Lung (tissue), 12 donors: ENCODE results near the gene PAXIP1. TPM values are rescaled to one million over a fixed set of nuclear protein-coding genes. Genes with fewer than 3 reads are reported as not detected.

Experiments
- ATAC-seq: fragments of 200-7000 bp; cut with Tn5 transposase; one replicate; pipeline ENCODE4 v1.9.1; 2020; ENCODE audit warnings: moderate number of reproducible peaks; ENCODE audit not compliant: insufficient read depth, low FRiP score
- DNase-seq, 3 donors: peaks; one replicate each; pipeline ENCODE4 v3.0.0-alpha.2; 2013 to 2017
- H3K27ac ChIP-seq, 2 donors: one replicate each; pipeline ENCODE4 v1.5.1; 2013; ENCODE audit warnings: mild to moderate bottlenecking in 2 of 2, moderate library complexity in 2 of 2, control low read depth in 1 of 2, inconsistent platforms in 1 of 2, low read depth in 1 of 2, low read length in 1 of 2
- H3K27me3 ChIP-seq, 3 donors: one replicate each; pipeline ENCODE4 v1.5.1; 2013; ENCODE audit warnings: low read length in 2 of 3; ENCODE audit not compliant: control insufficient read depth in 3 of 3, insufficient read depth in 3 of 3
- H3K36me3 ChIP-seq, 4 donors: one replicate each; pipeline ENCODE4 v1.5.1; 2013; ENCODE audit warnings: low read length in 4 of 4, mild to moderate bottlenecking in 1 of 4, moderate library complexity in 1 of 4; ENCODE audit not compliant: control insufficient read depth in 4 of 4, insufficient read depth in 4 of 4
- H3K4me1 ChIP-seq, 5 donors: one replicate each; pipeline ENCODE4 v1.5.1; 2013; ENCODE audit warnings: low read length in 5 of 5, mild to moderate bottlenecking in 2 of 5, moderate library complexity in 1 of 5; ENCODE audit not compliant: control insufficient read depth in 5 of 5, insufficient read depth in 5 of 5
- H3K4me3 ChIP-seq: one replicate; pipeline ENCODE4 v1.5.1; 2013; ENCODE audit warnings: mild to moderate bottlenecking, control low read depth, moderate library complexity
- H3K9ac ChIP-seq, 2 donors: one replicate each; pipeline ENCODE4 v1.5.1; 2013; ENCODE audit warnings: low read length in 2 of 2, control low read depth in 1 of 2; ENCODE audit not compliant: insufficient read depth in 1 of 2
- H3K9me3 ChIP-seq, 4 donors: one replicate each; pipeline ENCODE4 v1.5.1; 2013; ENCODE audit warnings: low read length in 3 of 4, mild to moderate bottlenecking in 1 of 4, moderate library complexity in 1 of 4; ENCODE audit not compliant: control insufficient read depth in 4 of 4, insufficient read depth in 3 of 4
- CTCF ChIP-seq: IDR thresholded peaks from 2 replicates; pipeline ENCODE4 v1.5.1; 2012; ENCODE audit warnings: mild to moderate bottlenecking; ENCODE audit errors: control extremely low read depth, extremely low read depth
- WGBS, 2 donors: extraction: QIAGEN DNeasy Blood & Tissue Kit; methylation state at CpG; one replicate each; pipeline ENCODE4 v1.1.7; 2013; 5-methylcytosine and 5-hydroxymethylcytosine counted together
- polyA plus RNA-seq, 2 donors: library from polyadenylated mRNA; stranded (reverse); fragments of 200-250 nt; gene quantifications; one replicate each; pipeline ENCODE4 v1.2.1, GENCODE V29; 2013
- total RNA-seq, 2 donors: library from RNA; depleted of rRNA in 1 of 2; stranded (reverse); fragments of >200 nt in 1 of 2; gene quantifications; one replicate each; pipeline ENCODE4 v1.2.1, GENCODE V29; 2014 to 2021
- donor health status: control.
- donor health status: control.
- donor health status: Bipolar disorder and iron deficiency.
- donor health status: healthy.
- donor health status: DM: yes; HTN: yes; CAD: no.

Gene PAXIP1
- total and polyA plus RNA-seq, 4 donors, result 4.7 to 15.3 (median 7.5) TPM

GRCh38 chr7:154967401-154967955 is 35.4 kb downstream of the PAXIP1 start:
- Histone ChIP-seq H3K27ac (no peak overlapping the region), H3K4me3 (no peak overlapping the region), H3K27me3 (no peaks in the 10 kb centered on the region), H3K36me3 (peaks cover 10 to 35% (median 22%) of the 10 kb centered on the region in 4 donors), H3K4me1 (no peaks in the 10 kb centered on the region), H3K9ac (no peak overlapping the region), H3K9me3 (peaks cover 0 to 4% (median 0%) of the 10 kb centered on the region in 4 donors)
- DNase-seq (no peak), ATAC-seq (no peak)
- TF ChIP-seq CTCF, result no peak
- 96 to 100% methylated on average over 3 of the region's 3 CpGs for WGBS, 2 donors

DNA sequence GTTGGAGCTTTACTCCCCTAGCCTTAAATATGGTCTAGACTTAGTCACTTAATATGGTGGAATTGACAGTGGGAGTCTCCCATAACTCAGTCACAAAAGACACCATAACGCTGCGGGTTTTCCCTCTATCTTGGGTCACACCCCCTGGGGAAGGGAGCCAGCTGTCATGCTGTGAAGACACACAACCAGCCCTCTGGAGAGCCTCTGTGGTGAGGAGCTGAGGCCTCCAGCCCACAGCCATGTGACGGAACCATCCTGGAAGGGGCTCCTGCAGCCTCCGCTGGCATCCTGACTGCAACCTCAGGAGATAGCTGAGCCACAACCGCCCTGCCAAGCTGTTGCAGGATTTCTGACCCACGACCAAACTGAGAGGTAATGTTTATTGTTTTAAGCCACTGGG is 37.9 kb downstream of the PAXIP1 start:
- ATAC-seq (no peak), DNase-seq (no peak)
- H3K27me3 ChIP-seq, result no peaks in the 10 kb centered on the region
- no peak overlapping the region for H3K9ac ChIP-seq
- peaks cover 18 to 32% (median 24%) of the 10 kb centered on the region in 4 donors for H3K36me3 ChIP-seq
- no peaks in the 10 kb centered on the region for H3K4me1 ChIP-seq
- WGBS, 2 donors, result 93 to 95% methylated on average over 6 of the region's 6 CpGs
- TF ChIP-seq CTCF, result no peak
- H3K27ac ChIP-seq, result no peak overlapping the region
- no peak overlapping the region for H3K4me3 ChIP-seq
- H3K9me3 ChIP-seq, result peaks cover 0 to 4% (median 0%) of the 10 kb centered on the region in 4 donors

- Histone ChIP-seq H3K4me3 (no peak overlapping the region), H3K36me3 (peaks cover 13 to 28% (median 26%) of the 10 kb centered on the region in 4 donors), H3K27me3 (no peaks in the 10 kb centered on the region), H3K4me1 (no peaks in the 10 kb centered on the region), H3K9ac (no peak overlapping the region), H3K27ac (no peak overlapping the region), H3K9me3 (no peaks in the 10 kb centered on the region)
- DNase-seq, result no peak
- no peak for TF ChIP-seq CTCF
- no peak for ATAC-seq
- 75 to 83% methylated on average over 10 of the region's 10 CpGs for WGBS, 2 donors
Observed at GRCh38 chr7:154960063-154960790, 42.7 kb downstream of the PAXIP1 start.
